HUES64 (cell line): ENCODE results near the gene GTSE1.

Source experiments
- H3K27ac ChIP-seq: 2 replicates; pipeline ENCODE4 v1.7.0; 2013; ENCODE audit warnings: low read depth, low read length, inconsistent platforms
- H3K27me3 ChIP-seq: 2 replicates; pipeline ENCODE4 v1.6.1; 2013; ENCODE audit warnings: mild to moderate bottlenecking, low read length; ENCODE audit not compliant: insufficient read depth
- H3K36me3 ChIP-seq: 2 replicates; pipeline ENCODE4 v1.6.1; 2013; ENCODE audit warnings: mild to moderate bottlenecking, low read length; ENCODE audit not compliant: insufficient read depth
- H3K4me1 ChIP-seq: 2 replicates; pipeline ENCODE4 v1.6.1; 2013; ENCODE audit warnings: mild to moderate bottlenecking, low read length, moderate library complexity; ENCODE audit not compliant: insufficient read depth
- H3K4me3 ChIP-seq: 2 replicates; pipeline ENCODE4 v1.5.1; 2013; ENCODE audit warnings: mild to moderate bottlenecking, low read length, moderate library complexity
- H3K9ac ChIP-seq: 2 replicates; pipeline ENCODE4 v1.6.1; 2013; ENCODE audit warnings: mild to moderate bottlenecking, low read depth, low read length
- H3K9me3 ChIP-seq: 2 replicates; pipeline ENCODE4 v1.6.1; 2013; ENCODE audit warnings: low read depth, low read length; ENCODE audit not compliant: insufficient read depth
- WGBS: fragments of 150-250, 120-280 bp; methylation state at CpG from one replicate; pipeline ENCODE4 v1.1.7; 2013; ENCODE audit warnings: missing lambda C conversion rate; 5-methylcytosine and 5-hydroxymethylcytosine counted together

GTSE1 gene

GRCh38 chr22:46363611-46364321 is 67.1 kb downstream of the GTSE1 start:
- H3K27ac ChIP-seq = no peak overlapping the region

GRCh38 chr22:46364341-46365165 is 67.9 kb downstream of the GTSE1 start:
- Histone ChIP-seq H3K9me3 (no peaks in the 10 kb centered on the region), H3K9ac (no peak overlapping the region), H3K4me3 (no peak overlapping the region), H3K27me3 (no peaks in the 10 kb centered on the region), H3K4me1 (no peaks in the 10 kb centered on the region), H3K27ac (no peak overlapping the region), H3K36me3 (peaks cover 10% of the 10 kb centered on the region; the same call in 1 of the 2 replicates)
- 90% methylated on average over 26 of the region's 26 CpGs for WGBS

More at GRCh38 chr22:46363611-46364321, 67.1 kb downstream of the GTSE1 start:
- no peak overlapping the region for H3K4me3 ChIP-seq
- H3K9ac ChIP-seq = no peak overlapping the region
- WGBS = 94% methylated on average over 33 of the region's 35 CpGs
- no peaks in the 10 kb centered on the region for H3K9me3 ChIP-seq
- H3K4me1 ChIP-seq = no peaks in the 10 kb centered on the region
- no peaks in the 10 kb centered on the region for H3K27me3 ChIP-seq
- H3K36me3 ChIP-seq = peaks cover 16% of the 10 kb centered on the region

GRCh38 chr22:46365166-46365624 is 68.5 kb downstream of the GTSE1 start:
- no peak overlapping the region for H3K4me3 ChIP-seq
- H3K4me1 ChIP-seq = no peaks in the 10 kb centered on the region
- H3K36me3 ChIP-seq = peaks cover 10% of the 10 kb centered on the region; the same call in 1 of the 2 replicates
- no peak overlapping the region for H3K27ac ChIP-seq
- H3K27me3 ChIP-seq = no peaks in the 10 kb centered on the region
- H3K9me3 ChIP-seq = no peaks in the 10 kb centered on the region
- no peak overlapping the region for H3K9ac ChIP-seq
- 93% methylated on average over 22 of the region's 22 CpGs for WGBS

GRCh38 chr22:46366327-46366731 is 69.7 kb downstream of the GTSE1 start:
- peaks cover 8% of the 10 kb centered on the region; the same call in 1 of the 2 replicates for H3K36me3 ChIP-seq

GRCh38 chr22:46366801-46367706 is 70.4 kb downstream of the GTSE1 start:
- Histone ChIP-seq H3K4me3 (no peak overlapping the region), H3K27ac (no peak overlapping the region), H3K36me3 (0 out of 2 replicates have a peak, but pooled peaks cover 5% of the 10 kb centered on the region), H3K4me1 (no peaks in the 10 kb centered on the region), H3K9me3 (no peaks in the 10 kb centered on the region), H3K27me3 (no peaks in the 10 kb centered on the region), H3K9ac (no peak overlapping the region)
- WGBS = 76% methylated on average over 45 of the region's 45 CpGs

More at GRCh38 chr22:46366327-46366731, 69.7 kb downstream of the GTSE1 start:
- Histone ChIP-seq H3K9ac (no peak overlapping the region), H3K4me3 (no peak overlapping the region), H3K9me3 (no peaks in the 10 kb centered on the region), H3K4me1 (no peaks in the 10 kb centered on the region), H3K27ac (no peak overlapping the region), H3K27me3 (no peaks in the 10 kb centered on the region)
- 83% methylated on average over 19 of the region's 19 CpGs for WGBS

GRCh38 chr22:46367707-46368191 is 71.1 kb downstream of the GTSE1 start:
- H3K4me1 ChIP-seq = no peaks in the 10 kb centered on the region
- H3K36me3 ChIP-seq = peaks cover 7% of the 10 kb centered on the region; the same call in 1 of the 2 replicates
- H3K27ac ChIP-seq = no peak overlapping the region
- no peaks in the 10 kb centered on the region for H3K9me3 ChIP-seq
- no peak overlapping the region for H3K9ac ChIP-seq
- H3K4me3 ChIP-seq = no peak overlapping the region
- WGBS = 54% methylated on average over 19 of the region's 19 CpGs
- no peaks in the 10 kb centered on the region for H3K27me3 ChIP-seq

GRCh38 chr22:46368422-46368821 is 71.8 kb downstream of the GTSE1 start:
- Histone ChIP-seq H3K4me3 (no peak overlapping the region), H3K36me3 (peaks cover 8% of the 10 kb centered on the region; the same call in 1 of the 2 replicates), H3K9me3 (no peaks in the 10 kb centered on the region), H3K27ac (no peak overlapping the region), H3K9ac (no peak overlapping the region), H3K27me3 (no peaks in the 10 kb centered on the region), H3K4me1 (no peaks in the 10 kb centered on the region)
- 88% methylated on average over 12 of the region's 12 CpGs for WGBS

- Histone ChIP-seq H3K27me3 (no peaks in the 10 kb centered on the region), H3K4me3 (no peak overlapping the region), H3K4me1 (no peaks in the 10 kb centered on the region), H3K36me3 (peaks cover 8% of the 10 kb centered on the region; the same call in 1 of the 2 replicates), H3K27ac (no peak overlapping the region), H3K9me3 (no peaks in the 10 kb centered on the region), H3K9ac (no peak overlapping the region)
- WGBS = 90% methylated on average over 31 of the region's 31 CpGs
These were observed 72.4 kb downstream of the GTSE1 start for GRCh38 chr22:46368871-46369715.

GRCh38 chr22:46369716-46370583 is 73.3 kb downstream of the GTSE1 start:
- no peak overlapping the region for H3K27ac ChIP-seq
- WGBS = 93% methylated on average over 25 of the region's 25 CpGs

More at GRCh38 chr22:46369716-46370583, 73.3 kb downstream of the GTSE1 start:
- Histone ChIP-seq H3K9ac (no peak overlapping the region), H3K27me3 (no peaks in the 10 kb centered on the region), H3K4me1 (no peaks in the 10 kb centered on the region), H3K9me3 (no peaks in the 10 kb centered on the region), H3K4me3 (no peak overlapping the region), H3K36me3 (peaks cover 3% of the 10 kb centered on the region; the same call in 1 of the 2 replicates)
